HG03045 (cell line): ENCODE results near the gene NECAB2.

Experiments used
- ATAC-seq: cut with Tn5 transposase; IDR thresholded peaks from one replicate; pipeline ENCODE4 v1.9.1; 2021; ENCODE audit warnings: mild to moderate bottlenecking, moderate library complexity; ENCODE audit not compliant: unreplicated experiment

NECAB2 gene

GRCh38 chr16:84042308-84042878 is 74.3 kb downstream of the NECAB2 start, which contains the start of gene SLC38A8:
Gene SLC38A8, minus strand, starts transcription at chr16:84042795. Its CDS starts 638 bp downstream, at chr16:84042157.
- ATAC-seq = no peak

- no peak for ATAC-seq
Observed at GRCh38 chr16:84042879-84043485, 74.9 kb downstream of the NECAB2 start.

GRCh38 chr16:84043486-84044117 is 75.6 kb downstream of the NECAB2 start:
- no peak for ATAC-seq

- ATAC-seq = no peak
Observed at GRCh38 chr16:84044118-84044488, 76.1 kb downstream of the NECAB2 start.

- ATAC-seq = no peak
Observed at GRCh38 chr16:84045001-84045817, 77.2 kb downstream of the NECAB2 start.

GRCh38 chr16:84045818-84046470 is 77.9 kb downstream of the NECAB2 start:
- ATAC-seq = no peak

- no peak for ATAC-seq
Observed at GRCh38 chr16:84047206-84047605, 79.2 kb downstream of the NECAB2 start.

GRCh38 chr16:84047626-84048025 is 79.6 kb downstream of the NECAB2 start:
- no peak for ATAC-seq

GRCh38 chr16:84048270-84048669 is 80.2 kb downstream of the NECAB2 start:
- no peak for ATAC-seq

GRCh38 chr16:84048871-84049270 is 80.8 kb downstream of the NECAB2 start:
- no peak for ATAC-seq

- no peak for ATAC-seq
Observed at GRCh38 chr16:84049403-84050060, 81.5 kb downstream of the NECAB2 start.

GRCh38 chr16:84050316-84050715 is 82.3 kb downstream of the NECAB2 start:
- no peak for ATAC-seq

- no peak for ATAC-seq
Observed at GRCh38 chr16:84052071-84052622, 84.1 kb downstream of the NECAB2 start.
